ENCODE measurements around the gene ACER3. TPM values are rescaled to one million over a fixed set of nuclear protein-coding genes. Genes with fewer than 3 reads are reported as not detected.

The ACER3 gene
- total and polyA plus RNA-seq, 7 donors = 5.6 to 13.2 (median 9.4) TPM

GRCh38 chr11:77027275-77027674, 166.6 kb downstream of the ACER3 start:
- H3K36me3 ChIP-seq = no peaks in the 10 kb centered on the region
- intact Hi-C loops (cut with DNase I) = no loop called here
- peaks cover 0 to 19% (median 7%) of the 10 kb centered on the region in 3 donors for H3K27me3 ChIP-seq
- no peak for DNase-seq
- H3K27ac ChIP-seq = no peak overlapping the region
- H3K9me3 ChIP-seq = no peaks in the 10 kb centered on the region
- 65 to 69% methylated on average over 1 of the region's 1 CpG for WGBS, 2 donors
- TF ChIP-seq EP300 (IDR thresholded peaks at IDR 0.05) (no peak), POLR2A (IDR thresholded peaks at IDR 0.05) (no peak), POLR2AphosphoS5 (IDR thresholded peaks at IDR 0.05) (no peak)
- TF ChIP-seq, protein P1, sequence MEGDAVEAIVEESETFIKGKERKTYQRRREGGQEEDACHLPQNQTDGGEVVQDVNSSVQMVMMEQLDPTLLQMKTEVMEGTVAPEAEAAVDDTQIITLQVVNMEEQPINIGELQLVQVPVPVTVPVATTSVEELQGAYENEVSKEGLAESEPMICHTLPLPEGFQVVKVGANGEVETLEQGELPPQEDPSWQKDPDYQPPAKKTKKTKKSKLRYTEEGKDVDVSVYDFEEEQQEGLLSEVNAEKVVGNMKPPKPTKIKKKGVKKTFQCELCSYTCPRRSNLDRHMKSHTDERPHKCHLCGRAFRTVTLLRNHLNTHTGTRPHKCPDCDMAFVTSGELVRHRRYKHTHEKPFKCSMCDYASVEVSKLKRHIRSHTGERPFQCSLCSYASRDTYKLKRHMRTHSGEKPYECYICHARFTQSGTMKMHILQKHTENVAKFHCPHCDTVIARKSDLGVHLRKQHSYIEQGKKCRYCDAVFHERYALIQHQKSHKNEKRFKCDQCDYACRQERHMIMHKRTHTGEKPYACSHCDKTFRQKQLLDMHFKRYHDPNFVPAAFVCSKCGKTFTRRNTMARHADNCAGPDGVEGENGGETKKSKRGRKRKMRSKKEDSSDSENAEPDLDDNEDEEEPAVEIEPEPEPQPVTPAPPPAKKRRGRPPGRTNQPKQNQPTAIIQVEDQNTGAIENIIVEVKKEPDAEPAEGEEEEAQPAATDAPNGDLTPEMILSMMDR (IDR thresholded peaks at IDR 0.05) = no peak
- no peaks in the 10 kb centered on the region for H3K4me1 ChIP-seq
- H3K4me3 ChIP-seq = no peak overlapping the region

DNA sequence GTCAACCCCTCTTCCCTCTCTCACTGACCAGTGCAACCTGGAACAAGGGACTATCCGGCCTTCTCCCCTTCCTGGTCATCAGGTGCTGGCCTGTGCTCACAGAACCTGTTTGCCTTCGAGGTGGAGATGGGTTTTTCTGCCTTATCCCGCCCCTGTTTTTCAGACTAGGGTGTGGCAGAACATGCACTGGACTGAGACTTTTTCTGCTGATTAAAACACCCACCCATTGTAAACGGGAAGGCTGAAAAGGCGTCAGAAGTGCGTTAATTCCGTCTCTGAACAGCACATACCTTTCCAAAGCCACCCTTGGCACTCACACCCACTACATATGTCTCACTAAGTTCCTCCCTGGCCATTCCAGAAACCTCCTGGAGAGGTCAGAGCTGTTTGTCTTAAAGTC, 169.1 kb downstream of the ACER3 start:
- no peaks in the 10 kb centered on the region for H3K9me3 ChIP-seq
- H3K27ac ChIP-seq = no peak overlapping the region
- WGBS, 2 donors = 13 to 62% methylated on average over 7 of the region's 7 CpGs
- TF ChIP-seq POLR2AphosphoS5 (IDR thresholded peaks at IDR 0.05) (no peak), EP300 (IDR thresholded peaks at IDR 0.05) (no peak), POLR2A (IDR thresholded peaks at IDR 0.05) (no peak)
- TF ChIP-seq, protein P1 (IDR thresholded peaks at IDR 0.05) = no peak
- intact Hi-C loops (cut with DNase I) = no loop called here
- H3K4me1 ChIP-seq = no peaks in the 10 kb centered on the region
- no peak for DNase-seq
- H3K4me3 ChIP-seq = no peak overlapping the region
- peaks cover 0 to 19% (median 7%) of the 10 kb centered on the region in 3 donors for H3K27me3 ChIP-seq
- no peaks in the 10 kb centered on the region for H3K36me3 ChIP-seq

DNA sequence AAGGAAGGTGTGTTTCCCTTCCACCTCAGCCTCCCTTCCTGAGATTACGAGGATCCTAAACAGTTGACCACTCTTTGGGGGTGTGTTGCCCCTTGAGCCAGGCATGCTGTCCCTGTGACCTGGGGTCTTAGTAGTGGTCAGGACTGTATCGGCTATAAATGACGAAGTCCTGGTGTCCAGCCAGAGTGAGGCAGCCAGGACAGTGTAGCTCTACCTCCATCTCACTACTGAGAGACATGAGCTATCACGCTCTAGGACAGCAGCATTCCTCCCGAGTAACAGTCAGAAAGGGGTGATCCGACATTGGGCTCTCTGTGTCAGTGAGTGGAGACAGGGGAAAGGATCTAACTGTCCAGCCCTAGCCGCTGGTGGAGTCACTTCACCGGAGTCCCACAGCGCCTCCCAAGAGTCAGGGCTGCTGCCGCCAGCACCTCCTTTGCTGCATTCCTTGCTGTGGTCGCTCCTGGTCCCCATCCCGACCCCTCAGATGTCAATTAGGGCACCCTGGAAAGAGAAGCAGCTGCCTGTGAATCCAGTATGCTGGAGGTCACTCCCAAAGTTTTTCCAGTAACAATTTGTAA, 170.2 kb downstream of the ACER3 start:
- intact Hi-C loops (cut with DNase I) = no loop called here
- 87 to 93% methylated on average over 12 of the region's 12 CpGs for WGBS, 2 donors
- no peaks in the 10 kb centered on the region for H3K4me1 ChIP-seq
- DNase-seq = no peak
- H3K9me3 ChIP-seq = no peaks in the 10 kb centered on the region
- H3K27me3 ChIP-seq = peaks cover 0 to 19% (median 7%) of the 10 kb centered on the region in 3 donors
- no peak overlapping the region for H3K4me3 ChIP-seq
- H3K36me3 ChIP-seq = no peaks in the 10 kb centered on the region
- TF ChIP-seq, protein P1 (IDR thresholded peaks at IDR 0.05) = no peak
- TF ChIP-seq POLR2AphosphoS5 (IDR thresholded peaks at IDR 0.05) (no peak), EP300 (IDR thresholded peaks at IDR 0.05) (no peak), POLR2A (IDR thresholded peaks at IDR 0.05) (no peak)
- H3K27ac ChIP-seq = no peak overlapping the region

GRCh38 chr11:77031599-77031998, 170.9 kb downstream of the ACER3 start:
- H3K27me3 ChIP-seq = peaks cover 0 to 19% (median 7%) of the 10 kb centered on the region in 3 donors
- no peak for DNase-seq
- H3K27ac ChIP-seq = no peak overlapping the region
- intact Hi-C loops (cut with DNase I) = no loop called here
- no peak for TF ChIP-seq EP300 (IDR thresholded peaks at IDR 0.05)
- TF ChIP-seq, protein P1 (IDR thresholded peaks at IDR 0.05) = no peak
- no peak for TF ChIP-seq POLR2A (IDR thresholded peaks at IDR 0.05)
- no peak for TF ChIP-seq POLR2AphosphoS5 (IDR thresholded peaks at IDR 0.05)
- no peak overlapping the region for H3K4me3 ChIP-seq
- H3K36me3 ChIP-seq = no peaks in the 10 kb centered on the region
- H3K4me1 ChIP-seq = no peaks in the 10 kb centered on the region
- no peaks in the 10 kb centered on the region for H3K9me3 ChIP-seq
- WGBS, 2 donors = 86 to 88% methylated on average over 3 of the region's 3 CpGs

DNA sequence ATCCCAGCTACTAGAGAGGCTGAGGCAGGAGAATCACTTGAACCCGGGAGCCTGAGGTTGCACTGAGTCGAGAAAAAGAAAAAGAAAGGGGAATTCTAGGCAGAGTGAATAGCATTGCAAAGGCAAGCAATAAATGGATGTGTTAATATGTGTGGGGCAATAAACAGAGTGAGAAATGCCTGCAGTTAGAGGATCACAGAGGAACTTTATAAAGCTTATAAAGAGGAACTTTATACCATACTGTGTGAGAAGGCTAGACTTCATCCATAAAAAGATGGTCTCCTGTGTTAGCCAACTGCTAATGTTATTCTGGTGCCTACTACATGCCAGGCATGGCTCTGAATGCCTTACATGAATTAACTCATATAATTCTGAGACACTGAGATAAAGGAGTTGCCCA, 174.3 kb downstream of the ACER3 start:
- intact Hi-C loops (cut with DNase I) = no loop called here
- 17 to 58% methylated on average over 2 of the region's 2 CpGs for WGBS, 2 donors

More for the DNA sequence above, 174.3 kb downstream of the ACER3 start:
- Histone ChIP-seq H3K27me3 (peaks cover 7 to 43% (median 23%) of the 10 kb centered on the region in 3 donors), H3K4me1 (peaks cover 0 to 9% (median 7%) of the 10 kb centered on the region in 4 donors), H3K36me3 (no peaks in the 10 kb centered on the region), H3K9me3 (no peaks in the 10 kb centered on the region), H3K27ac (no peak overlapping the region), H3K4me3 (no peak overlapping the region)
- TF ChIP-seq EP300 (IDR thresholded peaks at IDR 0.05) (no peak), POLR2A (IDR thresholded peaks at IDR 0.05) (no peak), POLR2AphosphoS5 (IDR thresholded peaks at IDR 0.05) (no peak)
- TF ChIP-seq, protein P1 (IDR thresholded peaks at IDR 0.05) = no peak
- DNase-seq = no peak

Data from sigmoid colon (tissue), 7 donors.